ENCODE measurements around the gene ABCD3. TPM values are rescaled to one million over a fixed set of nuclear protein-coding genes. Genes with fewer than 3 reads are reported as not detected.

The ABCD3 gene
- total and polyA plus RNA-seq, 4 donors: 18.4 to 34.7 (median 23.6) TPM

DNA sequence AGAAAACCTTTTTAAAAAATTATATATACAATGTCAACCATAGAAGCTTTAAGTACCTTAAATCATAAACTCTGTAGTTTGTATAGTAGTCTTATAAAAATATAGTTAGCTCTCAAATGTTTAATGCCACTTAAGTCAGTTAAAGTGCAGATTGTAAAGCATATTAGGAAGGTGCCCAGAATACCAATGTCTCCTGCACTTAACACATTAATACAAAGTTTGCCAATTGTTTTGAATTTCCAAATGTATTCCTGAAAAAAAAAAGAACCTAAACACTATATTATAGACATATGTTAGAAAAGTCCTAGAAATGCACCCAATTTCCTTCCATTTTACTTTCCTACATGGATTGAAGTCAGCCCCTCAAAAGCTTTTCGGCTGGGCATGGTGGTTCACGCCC is 111.2 kb downstream of the ABCD3 start:
- Histone ChIP-seq H3K9me3 (ENCODE audit: control insufficient read depth, low read length) (no peaks in the 10 kb centered on the region), H3K36me3 (ENCODE audit: control insufficient read depth in 1 of 2, insufficient read depth in 2 of 2, low read length in 1 of 2) (peaks cover 0 to 3% of the 10 kb centered on the region in 2 donors), H3K27me3 (ENCODE audit: control insufficient read depth in 1 of 2, insufficient read depth in 2 of 2, low read length in 1 of 2) (no peaks in the 10 kb centered on the region), H3K4me3 (ENCODE audit: low read length in 2 of 2) (no peak overlapping the region), H3K27ac (ENCODE audit: low read depth in 1 of 2, low read length in 2 of 2) (no peak overlapping the region), H3K4me1 (ENCODE audit: control insufficient read depth in 1 of 2, insufficient read depth in 2 of 2, low read length in 2 of 2) (peaks cover 0 to 4% of the 10 kb centered on the region in 2 donors)
- DNase-seq: no peak
- WGBS, 2 donors: 97 to 98% methylated on average over 2 of the region's 2 CpGs
- no peak for ATAC-seq (ENCODE audit: low FRiP score)
- intact Hi-C loops (cut with DNase I): loop anchor here in 1 of 2 donors (10.0 kb wide), 1 partner anchor 515 kb away; no protein-coding TSS in a partner anchor

GRCh38 chr1:94530373-94530878 is 112.2 kb downstream of the ABCD3 start:
- H3K9me3 ChIP-seq (ENCODE audit: control insufficient read depth, low read length): no peaks in the 10 kb centered on the region
- DNase-seq: no peak
- peaks cover 0 to 5% of the 10 kb centered on the region in 2 donors for H3K36me3 ChIP-seq (ENCODE audit: control insufficient read depth in 1 of 2, insufficient read depth in 2 of 2, low read length in 1 of 2)
- no peak overlapping the region for H3K27ac ChIP-seq (ENCODE audit: low read depth in 1 of 2, low read length in 2 of 2)
- ATAC-seq (ENCODE audit: low FRiP score): no peak
- no peak overlapping the region for H3K4me3 ChIP-seq (ENCODE audit: low read length in 2 of 2)
- peaks cover 0 to 4% of the 10 kb centered on the region in 2 donors for H3K4me1 ChIP-seq (ENCODE audit: control insufficient read depth in 1 of 2, insufficient read depth in 2 of 2, low read length in 2 of 2)
- no peaks in the 10 kb centered on the region for H3K27me3 ChIP-seq (ENCODE audit: control insufficient read depth in 1 of 2, insufficient read depth in 2 of 2, low read length in 1 of 2)
- intact Hi-C loops (cut with DNase I): loop anchor here in 1 of 2 donors (10.0 kb wide), 1 partner anchor 514 kb away; no protein-coding TSS in a partner anchor
- 83 to 85% methylated on average over 4 of the region's 4 CpGs for WGBS, 2 donors

- no peak overlapping the region for H3K27ac ChIP-seq (ENCODE audit: low read depth in 1 of 2, low read length in 2 of 2)
- H3K36me3 ChIP-seq (ENCODE audit: control insufficient read depth in 1 of 2, insufficient read depth in 2 of 2, low read length in 1 of 2): peaks cover 0 to 5% of the 10 kb centered on the region in 2 donors
- WGBS, 2 donors: 95 to 96% methylated on average over 6 of the region's 6 CpGs
- peaks cover 0 to 4% of the 10 kb centered on the region in 2 donors for H3K4me1 ChIP-seq (ENCODE audit: control insufficient read depth in 1 of 2, insufficient read depth in 2 of 2, low read length in 2 of 2)
- no peaks in the 10 kb centered on the region for H3K9me3 ChIP-seq (ENCODE audit: control insufficient read depth, low read length)
- intact Hi-C loops (cut with DNase I): loop anchor here in 1 of 2 donors (10.0 kb wide), 1 partner anchor 513 kb away; no protein-coding TSS in a partner anchor
- DNase-seq (no peak), ATAC-seq (ENCODE audit: low FRiP score) (no peak)
- no peak overlapping the region for H3K4me3 ChIP-seq (ENCODE audit: low read length in 2 of 2)
- no peaks in the 10 kb centered on the region for H3K27me3 ChIP-seq (ENCODE audit: control insufficient read depth in 1 of 2, insufficient read depth in 2 of 2, low read length in 1 of 2)
Observed at GRCh38 chr1:94531664-94532063, 113.5 kb downstream of the ABCD3 start.

GRCh38 chr1:94532077-94532476 is 113.9 kb downstream of the ABCD3 start:
- Histone ChIP-seq H3K27ac (ENCODE audit: low read depth in 1 of 2, low read length in 2 of 2) (no peak overlapping the region), H3K27me3 (ENCODE audit: control insufficient read depth in 1 of 2, insufficient read depth in 2 of 2, low read length in 1 of 2) (no peaks in the 10 kb centered on the region), H3K4me3 (ENCODE audit: low read length in 2 of 2) (no peak overlapping the region), H3K4me1 (ENCODE audit: control insufficient read depth in 1 of 2, insufficient read depth in 2 of 2, low read length in 2 of 2) (peaks cover 0 to 4% of the 10 kb centered on the region in 2 donors), H3K36me3 (ENCODE audit: control insufficient read depth in 1 of 2, insufficient read depth in 2 of 2, low read length in 1 of 2) (peaks cover 0 to 5% of the 10 kb centered on the region in 2 donors), H3K9me3 (ENCODE audit: control insufficient read depth, low read length) (no peaks in the 10 kb centered on the region)
- DNase-seq (no peak), ATAC-seq (ENCODE audit: low FRiP score) (no peak)
- 65 to 78% methylated on average over 3 of the region's 3 CpGs for WGBS, 2 donors
- intact Hi-C loops (cut with DNase I): loop anchor here in 1 of 2 donors (10.0 kb wide), 1 partner anchor 513 kb away; no protein-coding TSS in a partner anchor

DNA sequence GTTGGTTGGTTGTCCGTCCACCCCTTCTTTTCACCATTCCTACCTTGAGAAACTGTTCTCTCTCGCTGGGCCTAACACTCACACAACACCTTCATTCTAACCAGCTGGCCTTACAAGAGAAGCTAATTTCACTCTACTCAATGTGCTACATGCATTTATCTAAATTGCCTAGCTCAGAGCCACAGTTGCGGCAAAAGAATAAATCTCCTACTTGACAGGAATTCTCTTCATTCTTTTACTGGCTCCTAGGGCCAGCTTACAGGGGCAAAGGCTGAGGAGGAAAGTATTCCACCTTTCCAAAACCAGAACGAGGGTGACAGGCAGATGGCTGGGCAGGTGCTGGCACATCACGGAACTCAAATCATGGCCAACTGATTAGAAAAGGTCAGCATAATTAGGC is 116.9 kb downstream of the ABCD3 start:
- intact Hi-C loops (cut with DNase I): loop anchor here in 1 of 2 donors (10.0 kb wide), 1 partner anchor 510 kb away; no protein-coding TSS in a partner anchor
- 93 to 95% methylated on average over 5 of the region's 5 CpGs for WGBS, 2 donors
- no peak overlapping the region for H3K4me3 ChIP-seq (ENCODE audit: low read length in 2 of 2)
- peaks cover 0 to 7% of the 10 kb centered on the region in 2 donors for H3K36me3 ChIP-seq (ENCODE audit: control insufficient read depth in 1 of 2, insufficient read depth in 2 of 2, low read length in 1 of 2)
- H3K4me1 ChIP-seq (ENCODE audit: control insufficient read depth in 1 of 2, insufficient read depth in 2 of 2, low read length in 2 of 2): no peaks in the 10 kb centered on the region
- H3K27me3 ChIP-seq (ENCODE audit: control insufficient read depth in 1 of 2, insufficient read depth in 2 of 2, low read length in 1 of 2): no peaks in the 10 kb centered on the region
- no peaks in the 10 kb centered on the region for H3K9me3 ChIP-seq (ENCODE audit: control insufficient read depth, low read length)
- DNase-seq (no peak), ATAC-seq (ENCODE audit: low FRiP score) (no peak)
- no peak overlapping the region for H3K27ac ChIP-seq (ENCODE audit: low read depth in 1 of 2, low read length in 2 of 2)

- H3K4me3 ChIP-seq (ENCODE audit: low read length in 2 of 2): no peak overlapping the region
- peaks cover 0 to 5% of the 10 kb centered on the region in 2 donors for H3K36me3 ChIP-seq (ENCODE audit: control insufficient read depth in 1 of 2, insufficient read depth in 2 of 2, low read length in 1 of 2)
- intact Hi-C loops (cut with DNase I): loop anchor here in 1 of 2 donors (10.0 kb wide), 1 partner anchor 509 kb away; no protein-coding TSS in a partner anchor
- DNase-seq: no peak
- 54 to 58% methylated on average over 9 of the region's 9 CpGs for WGBS, 2 donors
- no peaks in the 10 kb centered on the region for H3K4me1 ChIP-seq (ENCODE audit: control insufficient read depth in 1 of 2, insufficient read depth in 2 of 2, low read length in 2 of 2)
- H3K27ac ChIP-seq (ENCODE audit: low read depth in 1 of 2, low read length in 2 of 2): no peak overlapping the region
- H3K9me3 ChIP-seq (ENCODE audit: control insufficient read depth, low read length): no peaks in the 10 kb centered on the region
- no peak for ATAC-seq (ENCODE audit: low FRiP score)
- H3K27me3 ChIP-seq (ENCODE audit: control insufficient read depth in 1 of 2, insufficient read depth in 2 of 2, low read length in 1 of 2): no peaks in the 10 kb centered on the region
Observed at GRCh38 chr1:94535879-94536278, 117.7 kb downstream of the ABCD3 start.

DNA sequence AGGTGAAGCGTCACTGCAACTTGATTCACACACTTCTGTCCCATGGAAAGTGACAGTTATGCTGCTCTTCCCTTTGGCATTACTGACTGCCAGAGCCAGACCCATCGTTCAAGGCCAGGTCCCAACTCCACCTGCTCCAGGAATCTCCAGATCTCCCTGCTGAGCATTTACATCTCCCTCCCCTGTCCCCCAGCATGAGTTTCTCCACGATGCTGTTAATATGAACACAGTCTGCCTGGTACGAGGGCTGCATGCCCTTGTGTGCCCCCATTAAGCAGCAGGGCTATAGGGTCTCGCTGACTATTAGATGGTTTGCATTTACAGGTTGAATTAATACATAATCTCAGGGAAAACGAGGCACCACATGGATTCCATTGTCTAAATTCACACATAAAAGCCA is 119.1 kb downstream of the ABCD3 start:
- no peak overlapping the region for H3K4me3 ChIP-seq (ENCODE audit: low read length in 2 of 2)
- WGBS, 2 donors: 72 to 73% methylated on average over 6 of the region's 6 CpGs

GRCh38 chr1:94538243-94538827 is 120.1 kb downstream of the ABCD3 start:
- 71 to 73% methylated on average over 6 of the region's 6 CpGs for WGBS, 2 donors
- intact Hi-C loops (cut with DNase I): loop anchor here in 1 of 2 donors (10.0 kb wide), 1 partner anchor 506 kb away; no protein-coding TSS in a partner anchor
- DNase-seq (no peak), ATAC-seq (ENCODE audit: low FRiP score) (no peak)
- Histone ChIP-seq H3K36me3 (ENCODE audit: control insufficient read depth in 1 of 2, insufficient read depth in 2 of 2, low read length in 1 of 2) (peaks cover 0 to 4% of the 10 kb centered on the region in 2 donors), H3K27me3 (ENCODE audit: control insufficient read depth in 1 of 2, insufficient read depth in 2 of 2, low read length in 1 of 2) (no peaks in the 10 kb centered on the region), H3K4me3 (ENCODE audit: low read length in 2 of 2) (no peak overlapping the region), H3K9me3 (ENCODE audit: control insufficient read depth, low read length) (no peaks in the 10 kb centered on the region), H3K27ac (ENCODE audit: low read depth in 1 of 2, low read length in 2 of 2) (peak overlapping the region in 1 of 2 donors; percentile 12), H3K4me1 (ENCODE audit: control insufficient read depth in 1 of 2, insufficient read depth in 2 of 2, low read length in 2 of 2) (no peaks in the 10 kb centered on the region)

More for the DNA sequence above, 119.1 kb downstream of the ABCD3 start:
- no peak overlapping the region for H3K27ac ChIP-seq (ENCODE audit: low read depth in 1 of 2, low read length in 2 of 2)
- H3K4me1 ChIP-seq (ENCODE audit: control insufficient read depth in 1 of 2, insufficient read depth in 2 of 2, low read length in 2 of 2): no peaks in the 10 kb centered on the region
- peaks cover 0 to 5% of the 10 kb centered on the region in 2 donors for H3K36me3 ChIP-seq (ENCODE audit: control insufficient read depth in 1 of 2, insufficient read depth in 2 of 2, low read length in 1 of 2)
- ATAC-seq (ENCODE audit: low FRiP score) (no peak), DNase-seq (no peak)
- no peaks in the 10 kb centered on the region for H3K9me3 ChIP-seq (ENCODE audit: control insufficient read depth, low read length)
- intact Hi-C loops (cut with DNase I): loop anchor here in 1 of 2 donors (10.0 kb wide), 1 partner anchor 508 kb away; no protein-coding TSS in a partner anchor
- H3K27me3 ChIP-seq (ENCODE audit: control insufficient read depth in 1 of 2, insufficient read depth in 2 of 2, low read length in 1 of 2): no peaks in the 10 kb centered on the region
